Thoracic aorta (tissue), 2 donors: Measurements from ENCODE around the gene PPL. TPM values are rescaled to one million over a fixed set of nuclear protein-coding genes. Genes with fewer than 3 reads are reported as not detected.

Experiments used
- ATAC-seq: fragments of 150-250 bp; one replicate; pipeline ENCODE4 v1.8.0; 2017; ENCODE audit warnings: low read depth; ENCODE audit not compliant: insufficient number of reproducible peaks, low FRiP score
- DNase-seq: peaks from one replicate; pipeline ENCODE4 v3.0.0-alpha.2; 2020; ENCODE audit warnings: low spot score
- H3K27ac ChIP-seq, 2 donors: fragments of 200-600 bp; sonication (generic); 1 replicate in 1 of 2; 2 replicates in 1 of 2; pipeline ENCODE4 v1.5.1; 2016; ENCODE audit warnings: mild to moderate bottlenecking in 2 of 2, moderate library complexity in 2 of 2
- H3K27me3 ChIP-seq: fragments of 200-600 bp; sonication (generic); replicated peaks from 2 replicates; pipeline ENCODE4 v1.6.0; 2016; ENCODE audit warnings: mild to moderate bottlenecking; ENCODE audit not compliant: insufficient read depth
- H3K36me3 ChIP-seq: fragments of 200-600 bp; sonication (generic); one replicate; pipeline ENCODE4 v1.5.1; 2016
- H3K4me1 ChIP-seq, 2 donors: fragments of 200-600 bp; sonication (generic); 1 replicate in 1 of 2; 2 replicates in 1 of 2; pipeline versions ENCODE4 v1.5.1 to v1.6.0; 2016; ENCODE audit warnings: low read depth in 2 of 2, mild to moderate bottlenecking in 1 of 2; ENCODE audit not compliant: control insufficient read depth in 1 of 2
- H3K4me3 ChIP-seq: fragments of 200-600 bp; sonication (generic); 2 replicates; pipeline ENCODE4 v1.5.1; 2016; ENCODE audit warnings: mild to moderate bottlenecking
- H3K9me3 ChIP-seq: fragments of 200-600 bp; sonication (generic); 2 replicates; pipeline ENCODE4 v1.5.1; 2016
- CTCF ChIP-seq: fragments of 200-600 bp; sonication (generic); IDR thresholded peaks from one replicate; pipeline ENCODE4 v1.5.1; 2019; ENCODE audit warnings: antibody characterized with exemption
- total RNA-seq, 2 donors: library from RNA; depleted of rRNA; stranded (reverse); fragments of >200 nt; gene quantifications; one replicate each; pipeline versions ENCODE4 v1.1.0 to v1.2.3, GENCODE V29; 2016

The PPL gene
- 10 to 100 TPM; 22.6 to 28.8 TPM for total RNA-seq

GRCh38 chr16:4936991-4937781 is at the start of gene PPL:
Gene PPL (minus strand): TSS chr16:4937148. CDS start chr16:4937045, 103 bp downstream.
- H3K36me3 ChIP-seq, result no peaks in the 10 kb centered on the region
- peaks cover 22 to 41% of the 10 kb centered on the region in 2 donors for H3K4me1 ChIP-seq
- ATAC-seq (no peak), DNase-seq (no peak)
- no peaks in the 10 kb centered on the region for H3K9me3 ChIP-seq
- peak within 1 kb of the TSS; percentile 80 for H3K4me3 ChIP-seq
- no peak for TF ChIP-seq CTCF
- H3K27ac ChIP-seq, result peak within 1 kb of the TSS; percentile 31 to 52
- H3K27me3 ChIP-seq, result no peaks in the 10 kb centered on the region

GRCh38 chr16:4984174-4984990 is 47.4 kb upstream of the PPL start:
- H3K9me3 ChIP-seq, result peaks cover 3% of the 10 kb centered on the region
- TF ChIP-seq CTCF, result no peak
- H3K4me1 ChIP-seq, result peaks cover 0 to 4% of the 10 kb centered on the region in 2 donors
- peaks cover 12% of the 10 kb centered on the region for H3K27me3 ChIP-seq
- H3K27ac ChIP-seq, result no peak overlapping the region
- no peak for ATAC-seq
- H3K4me3 ChIP-seq, result no peak overlapping the region
- no peak for DNase-seq
- no peaks in the 10 kb centered on the region for H3K36me3 ChIP-seq

- Histone ChIP-seq H3K36me3 (no peaks in the 10 kb centered on the region), H3K27me3 (no peaks in the 10 kb centered on the region), H3K4me3 (no peak overlapping the region), H3K9me3 (peaks cover 3% of the 10 kb centered on the region), H3K4me1 (peaks cover 0 to 4% of the 10 kb centered on the region in 2 donors), H3K27ac (no peak overlapping the region)
- DNase-seq (no peak), ATAC-seq (no peak)
- no peak for TF ChIP-seq CTCF
Observed at GRCh38 chr16:4982056-4982867, 45.3 kb upstream of the PPL start.

- Histone ChIP-seq H3K27me3 (no peaks in the 10 kb centered on the region), H3K36me3 (no peaks in the 10 kb centered on the region), H3K4me3 (no peak overlapping the region), H3K9me3 (peaks cover 3% of the 10 kb centered on the region), H3K27ac (no peak overlapping the region), H3K4me1 (peaks cover 0 to 4% of the 10 kb centered on the region in 2 donors)
- no peak for DNase-seq
- ATAC-seq, result no peak
- TF ChIP-seq CTCF, result no peak
Observed at GRCh38 chr16:4981473-4981872, 44.5 kb upstream of the PPL start.
